ENCODE data around the gene PLOD2.

PLOD2 gene

DNA sequence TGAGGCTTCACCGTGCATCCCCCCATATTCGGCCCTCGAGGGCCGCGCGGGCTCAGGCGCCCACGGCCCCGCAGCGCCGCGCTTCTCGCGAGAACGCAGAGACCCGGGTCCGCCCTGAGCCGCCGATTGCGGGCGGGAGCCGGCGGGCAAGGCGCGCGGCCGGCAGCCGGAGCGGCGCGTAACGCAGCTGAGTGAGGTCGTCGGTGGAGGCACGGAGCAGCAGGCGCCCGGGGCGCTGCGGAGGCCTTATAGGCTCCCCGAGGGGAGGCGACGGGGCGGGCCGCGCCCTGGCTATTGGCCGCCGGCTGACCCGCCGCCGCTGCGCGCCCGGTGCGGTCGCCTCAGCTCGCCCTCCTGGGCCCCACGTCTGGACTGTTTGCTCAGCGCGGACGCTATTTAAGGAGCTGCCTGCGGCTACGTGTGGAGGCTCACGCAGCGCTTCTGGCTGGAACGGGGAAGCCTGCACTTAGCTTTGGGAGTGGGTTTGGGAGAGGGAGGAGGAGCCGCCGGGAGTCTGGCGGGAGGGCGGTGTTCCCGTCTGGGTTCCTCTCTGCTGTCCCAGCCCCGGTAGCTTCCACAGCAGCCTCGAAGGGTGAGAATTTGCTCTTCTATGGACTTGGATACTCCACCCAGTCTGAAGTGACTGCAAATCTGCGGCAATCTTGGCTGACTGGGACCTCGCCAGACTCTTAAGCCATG lies at the start of gene PLOD2:
Gene PLOD2 (minus strand): TSS at position 221 of the 699 bp plus-strand sequence. CDS start 195 bp downstream, at position 26.
- Mint-ChIP-seq H3K27me3 (peaks cover 46% of the 10 kb centered on the region), H3K4me3 (peak within 1 kb of the TSS; percentile 47), H3K27ac (no peak within 1 kb of the TSS), H3K36me3 (no peaks in the 10 kb centered on the region), H3K9me3 (no peaks in the 10 kb centered on the region), H3K4me1 (peaks cover 16% of the 10 kb centered on the region)
- peak; percentile 31 for DNase-seq
- CTCF ChIA-PET: interaction anchor here (1.0 kb wide), 1 partner anchor 61 kb away, joined by 3 read pairs; no protein-coding TSS in a partner anchor

- Mint-ChIP-seq H3K4me3 (no peak overlapping the region), H3K36me3 (no peaks in the 10 kb centered on the region), H3K27ac (no peak overlapping the region), H3K4me1 (no peaks in the 10 kb centered on the region), H3K9me3 (no peaks in the 10 kb centered on the region), H3K27me3 (no peaks in the 10 kb centered on the region)
- CTCF ChIA-PET: interaction anchor here (1.3 kb wide), 1 partner anchor 18 kb away, joined by 4 read pairs; no protein-coding TSS in a partner anchor
- no peak for DNase-seq
Measured at GRCh38 chr3:146209371-146209770, 48.4 kb upstream of the PLOD2 start.

DNA sequence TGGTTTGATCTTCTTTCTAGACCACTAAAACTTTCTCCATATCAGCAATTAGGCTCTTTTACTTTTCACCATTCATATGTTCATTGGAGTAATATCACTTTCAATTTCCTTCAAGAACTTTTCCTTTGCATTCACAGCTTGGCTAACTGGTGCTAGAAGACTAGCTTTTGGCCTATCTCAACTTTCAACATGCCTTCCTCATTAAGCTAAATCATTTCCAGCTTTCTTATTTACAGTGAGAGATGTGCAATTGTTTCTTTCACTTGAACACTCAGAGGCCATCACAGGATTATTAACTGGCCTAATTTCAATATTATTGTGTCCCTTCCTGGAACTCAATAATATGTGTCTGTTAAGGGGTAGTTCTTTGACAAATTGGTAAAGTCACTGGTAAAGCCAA lies 42.8 kb upstream of the PLOD2 start:
- Mint-ChIP-seq H3K4me1 (no peaks in the 10 kb centered on the region), H3K9me3 (no peaks in the 10 kb centered on the region), H3K36me3 (no peaks in the 10 kb centered on the region), H3K4me3 (no peak overlapping the region), H3K27ac (no peak overlapping the region), H3K27me3 (no peaks in the 10 kb centered on the region)
- DNase-seq: no peak
- CTCF ChIA-PET: interaction anchor here (1.8 kb wide), 1 partner anchor 14 kb away, joined by 9 read pairs; no protein-coding TSS in a partner anchor

DNA sequence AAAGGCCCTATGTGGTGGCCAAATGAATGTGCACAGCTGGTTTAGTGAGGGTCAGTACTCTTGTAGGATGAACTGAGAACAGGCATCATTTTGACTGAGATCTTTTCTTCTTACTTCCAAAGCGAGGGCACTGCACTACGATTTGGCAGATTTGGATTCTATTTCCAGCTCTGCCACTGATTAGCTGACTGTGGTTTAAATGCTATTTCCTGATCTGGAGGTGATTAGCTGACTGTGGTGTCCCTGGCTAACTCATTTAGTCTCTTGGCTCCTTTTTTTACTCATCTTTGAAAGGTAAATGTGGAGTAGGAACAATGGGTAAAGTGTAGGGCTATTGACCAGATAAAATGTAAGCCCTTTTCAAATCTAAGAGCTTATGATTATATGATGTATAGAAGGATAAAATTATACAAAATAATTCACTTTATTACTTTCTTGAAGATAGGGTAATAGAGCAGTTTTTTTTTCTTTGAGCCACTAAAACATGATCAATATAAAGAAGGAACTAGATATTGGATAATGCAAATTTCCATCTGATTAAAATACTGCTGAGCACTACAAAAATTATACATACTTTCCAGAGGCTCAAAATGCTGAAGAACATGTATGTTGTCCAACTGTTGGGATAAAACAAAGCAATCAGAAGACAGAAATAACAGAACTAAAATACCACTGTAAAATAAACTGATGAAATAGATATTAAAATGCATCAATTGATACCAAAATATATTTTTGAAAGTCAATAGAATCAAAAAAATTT lies 39.7 kb upstream of the PLOD2 start:
- H3K27ac Mint-ChIP-seq: no peak overlapping the region
- DNase-seq: no peak
- CTCF ChIA-PET: interaction anchor here (1.0 kb wide), 1 partner anchor 11 kb away, joined by 3 read pairs; no protein-coding TSS in a partner anchor
- no peaks in the 10 kb centered on the region for H3K4me1 Mint-ChIP-seq
- no peaks in the 10 kb centered on the region for H3K9me3 Mint-ChIP-seq
- H3K4me3 Mint-ChIP-seq: no peak overlapping the region
- no peaks in the 10 kb centered on the region for H3K36me3 Mint-ChIP-seq
- no peaks in the 10 kb centered on the region for H3K27me3 Mint-ChIP-seq

- Mint-ChIP-seq H3K9me3 (no peaks in the 10 kb centered on the region), H3K36me3 (no peaks in the 10 kb centered on the region), H3K27me3 (no peaks in the 10 kb centered on the region), H3K4me1 (no peaks in the 10 kb centered on the region), H3K4me3 (no peak overlapping the region), H3K27ac (no peak overlapping the region)
- no peak for DNase-seq
- CTCF ChIA-PET: interaction anchor here (1.0 kb wide), 1 partner anchor 10 kb away, joined by 3 read pairs; no protein-coding TSS in a partner anchor
Measured at GRCh38 chr3:146199762-146200161, 38.8 kb upstream of the PLOD2 start.

DNA sequence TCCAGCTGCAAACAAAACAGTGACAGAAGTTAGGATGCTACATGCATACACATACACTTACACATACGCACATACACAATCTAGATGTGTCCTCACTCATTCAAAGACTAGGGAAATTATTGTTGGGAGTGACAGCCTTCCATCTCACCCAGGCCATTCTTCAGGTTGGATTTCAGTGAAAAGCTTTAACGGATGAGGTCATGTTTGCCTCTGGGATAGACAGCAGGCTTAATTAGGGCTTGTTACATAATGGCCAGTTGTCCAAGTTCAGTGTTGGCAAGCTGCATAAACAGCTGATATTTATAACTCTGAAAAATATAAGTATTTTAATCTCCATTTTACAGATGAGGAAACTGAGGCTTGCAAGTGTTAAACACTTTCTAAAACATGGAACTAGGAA lies 35.8 kb upstream of the PLOD2 start:
- Mint-ChIP-seq H3K4me3 (no peak overlapping the region), H3K27me3 (no peaks in the 10 kb centered on the region), H3K27ac (no peak overlapping the region), H3K4me1 (no peaks in the 10 kb centered on the region), H3K36me3 (no peaks in the 10 kb centered on the region), H3K9me3 (no peaks in the 10 kb centered on the region)
- CTCF ChIA-PET: interaction anchor here (2.3 kb wide), 1 partner anchor 8 kb away, joined by 9 read pairs; no protein-coding TSS in a partner anchor
- DNase-seq: no peak

GRCh38 chr3:146195605-146196004 lies 34.6 kb upstream of the PLOD2 start:
- DNase-seq: no peak
- CTCF ChIA-PET: no interaction called here
- Mint-ChIP-seq H3K4me1 (no peaks in the 10 kb centered on the region), H3K9me3 (no peaks in the 10 kb centered on the region), H3K27ac (no peak overlapping the region), H3K36me3 (no peaks in the 10 kb centered on the region), H3K4me3 (no peak overlapping the region), H3K27me3 (no peaks in the 10 kb centered on the region)

DNA sequence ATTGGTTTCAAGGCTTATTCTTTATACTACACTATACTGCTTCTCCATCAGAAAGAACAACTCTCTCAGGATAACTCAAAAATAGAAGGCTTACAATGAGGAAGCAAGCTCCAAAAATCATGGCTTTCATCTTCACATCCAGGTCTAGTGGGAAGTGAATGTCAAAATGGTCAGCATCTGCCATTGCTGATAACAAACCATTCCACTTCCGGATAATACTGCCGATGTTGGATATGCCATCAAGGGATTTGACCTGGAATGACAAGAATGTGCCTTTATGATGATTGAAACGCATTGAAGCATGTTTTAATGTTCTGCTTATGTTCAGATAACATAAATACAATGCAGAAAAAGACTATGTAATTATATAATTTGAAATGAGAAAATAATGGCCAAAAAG lies 34.0 kb upstream of the PLOD2 start:
- Mint-ChIP-seq H3K36me3 (no peaks in the 10 kb centered on the region), H3K27ac (no peak overlapping the region), H3K27me3 (no peaks in the 10 kb centered on the region), H3K9me3 (no peaks in the 10 kb centered on the region), H3K4me1 (no peaks in the 10 kb centered on the region), H3K4me3 (no peak overlapping the region)
- CTCF ChIA-PET: no interaction called here
- DNase-seq: no peak

- H3K9me3 Mint-ChIP-seq: no peaks in the 10 kb centered on the region
- H3K4me1 Mint-ChIP-seq: no peaks in the 10 kb centered on the region
Measured at GRCh38 chr3:146191051-146191450, 30.1 kb upstream of the PLOD2 start.

GRCh38 chr3:146189519-146190173 lies 28.7 kb upstream of the PLOD2 start:
- Mint-ChIP-seq H3K4me3 (no peak overlapping the region), H3K9me3 (no peaks in the 10 kb centered on the region), H3K27me3 (peaks cover 4% of the 10 kb centered on the region)

More at GRCh38 chr3:146191051-146191450, 30.1 kb upstream of the PLOD2 start:
- Mint-ChIP-seq H3K27ac (no peak overlapping the region), H3K36me3 (no peaks in the 10 kb centered on the region), H3K4me3 (no peak overlapping the region), H3K27me3 (peaks cover 4% of the 10 kb centered on the region)
- DNase-seq: no peak
- CTCF ChIA-PET: interaction anchor here (0.7 to 3.0 kb wide), 6 partner anchors 18 to 430 kb away, joined by 3 to 27 read pairs (median 4); no protein-coding TSS in a partner anchor

GRCh38 chr3:146187334-146187950 lies 26.5 kb upstream of the PLOD2 start:
- DNase-seq: no peak
- CTCF ChIA-PET: interaction anchor here (0.6 to 3.5 kb wide), 4 partner anchors 9 to 122 kb away, joined by 3 to 40 read pairs (median 6); no protein-coding TSS in a partner anchor
- H3K4me1 Mint-ChIP-seq: no peaks in the 10 kb centered on the region
- no peaks in the 10 kb centered on the region for H3K36me3 Mint-ChIP-seq
- no peaks in the 10 kb centered on the region for H3K9me3 Mint-ChIP-seq
- no peak overlapping the region for H3K4me3 Mint-ChIP-seq
- H3K27me3 Mint-ChIP-seq: peaks cover 4% of the 10 kb centered on the region
- no peak overlapping the region for H3K27ac Mint-ChIP-seq

More at GRCh38 chr3:146189519-146190173, 28.7 kb upstream of the PLOD2 start:
- Mint-ChIP-seq H3K27ac (no peak overlapping the region), H3K36me3 (no peaks in the 10 kb centered on the region), H3K4me1 (no peaks in the 10 kb centered on the region)
- CTCF ChIA-PET: interaction anchor here (0.7 to 3.5 kb wide), 25 partner anchors 8 to 469 kb away, joined by 3 to 40 read pairs (median 4); no protein-coding TSS in a partner anchor
- DNase-seq: no peak

DNA sequence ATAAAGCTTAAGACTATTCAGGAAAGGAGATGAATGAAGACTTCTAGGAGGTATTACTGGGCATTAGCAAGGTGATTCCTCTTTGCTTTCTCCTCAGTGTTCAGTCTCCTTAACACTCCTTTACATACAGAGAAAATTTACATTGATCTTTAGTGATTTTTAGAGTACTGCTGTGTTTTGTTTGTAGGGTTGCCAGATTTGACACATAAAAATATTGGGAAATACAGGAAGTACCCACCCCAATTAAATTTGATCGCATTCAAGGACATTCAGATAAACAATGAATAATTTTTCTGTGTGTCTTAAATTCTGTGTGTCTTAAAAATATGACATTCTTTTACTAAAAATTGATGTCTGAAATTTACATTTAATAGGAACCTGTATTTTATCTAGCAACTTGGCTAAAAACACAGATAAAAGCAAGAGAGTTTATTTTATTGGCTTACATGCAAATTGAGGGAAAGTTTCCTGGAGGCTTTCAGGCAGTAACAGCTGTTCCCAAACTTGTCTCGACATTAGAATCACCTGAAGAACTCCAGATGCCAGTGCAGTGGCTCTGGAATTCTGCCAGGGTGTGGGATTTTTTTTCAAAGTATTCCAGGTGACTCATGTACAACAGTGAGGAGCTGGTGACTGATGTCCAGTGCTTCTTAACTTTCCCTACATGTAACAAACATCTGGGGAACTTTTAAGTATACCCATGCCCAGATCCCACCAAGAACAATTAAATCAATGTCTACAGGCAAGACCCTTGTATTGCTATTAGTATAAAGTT lies 23.4 kb upstream of the PLOD2 start:
- no peak overlapping the region for H3K4me3 Mint-ChIP-seq
- no peak for DNase-seq
- H3K36me3 Mint-ChIP-seq: no peaks in the 10 kb centered on the region
- no peaks in the 10 kb centered on the region for H3K4me1 Mint-ChIP-seq
- CTCF ChIA-PET: no interaction called here
- H3K27me3 Mint-ChIP-seq: peaks cover 2% of the 10 kb centered on the region
- H3K9me3 Mint-ChIP-seq: no peaks in the 10 kb centered on the region
- H3K27ac Mint-ChIP-seq: no peak overlapping the region

GRCh38 chr3:146181216-146181615 lies 20.2 kb upstream of the PLOD2 start:
- CTCF ChIA-PET: no interaction called here
- H3K9me3 Mint-ChIP-seq: no peaks in the 10 kb centered on the region
- H3K4me1 Mint-ChIP-seq: no peaks in the 10 kb centered on the region

More at GRCh38 chr3:146181216-146181615, 20.2 kb upstream of the PLOD2 start:
- Mint-ChIP-seq H3K27me3 (peaks cover 3% of the 10 kb centered on the region), H3K4me3 (no peak overlapping the region), H3K27ac (no peak overlapping the region), H3K36me3 (no peaks in the 10 kb centered on the region)
- no peak for DNase-seq
